HPDE6-E6E7 (cell line): ENCODE data around the gene EFNA5.

Experiments
- DNase-seq: peaks from one replicate; pipeline ENCODE4 v3.0.0; 2011; ENCODE audit warnings: missing footprints; ENCODE audit errors: extremely low spot score

Gene EFNA5

GRCh38 chr5:107395632-107396350, 274.9 kb downstream of the EFNA5 start:
- no peak for DNase-seq

DNA sequence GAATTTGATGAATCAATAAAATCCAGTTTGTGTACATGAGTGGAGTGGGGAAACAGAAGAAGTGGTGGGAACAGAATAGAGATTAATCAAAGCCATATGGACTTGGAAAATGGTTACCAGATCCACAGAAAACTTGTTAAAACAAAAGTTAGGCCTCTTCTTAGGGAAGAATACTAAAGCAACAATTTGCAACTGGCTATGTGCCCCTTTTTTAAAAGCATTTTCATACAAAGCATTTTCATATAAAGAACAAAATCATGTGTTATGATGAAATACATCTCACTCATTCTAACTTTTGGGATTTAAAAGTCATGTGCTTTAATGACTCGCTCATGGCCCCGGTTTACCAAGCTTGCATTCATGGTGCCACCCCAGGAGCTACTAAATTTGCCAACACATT, 276.9 kb downstream of the EFNA5 start:
- no peak for DNase-seq

DNA sequence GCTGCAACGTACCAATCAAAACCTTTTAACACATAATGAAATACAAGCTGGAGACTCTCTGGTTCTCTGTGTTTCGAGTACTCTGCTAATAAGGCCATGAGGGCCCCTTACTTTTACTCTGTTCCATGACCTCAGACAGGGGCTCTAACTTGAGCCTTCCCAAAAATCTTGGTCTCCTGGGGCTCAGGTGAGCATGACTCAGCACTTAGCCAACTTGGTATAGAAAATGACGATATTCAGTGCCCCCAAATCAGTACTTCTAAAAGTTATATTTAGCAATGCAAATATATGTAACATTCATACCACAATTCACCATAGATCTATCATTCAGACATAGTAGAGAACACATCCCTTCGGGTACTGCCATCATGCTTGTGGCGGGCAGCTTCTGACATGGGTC, 278.9 kb downstream of the EFNA5 start:
- no peak for DNase-seq

GRCh38 chr5:107389775-107390148, 281.0 kb downstream of the EFNA5 start:
- no peak for DNase-seq

GRCh38 chr5:107389130-107389774, 281.5 kb downstream of the EFNA5 start:
- DNase-seq = no peak

GRCh38 chr5:107388141-107388861, 282.4 kb downstream of the EFNA5 start:
- DNase-seq = peak; percentile 49

GRCh38 chr5:107387526-107388140, 283.1 kb downstream of the EFNA5 start:
- DNase-seq = no peak

GRCh38 chr5:107385708-107386107, 285.0 kb downstream of the EFNA5 start:
- no peak for DNase-seq

DNA sequence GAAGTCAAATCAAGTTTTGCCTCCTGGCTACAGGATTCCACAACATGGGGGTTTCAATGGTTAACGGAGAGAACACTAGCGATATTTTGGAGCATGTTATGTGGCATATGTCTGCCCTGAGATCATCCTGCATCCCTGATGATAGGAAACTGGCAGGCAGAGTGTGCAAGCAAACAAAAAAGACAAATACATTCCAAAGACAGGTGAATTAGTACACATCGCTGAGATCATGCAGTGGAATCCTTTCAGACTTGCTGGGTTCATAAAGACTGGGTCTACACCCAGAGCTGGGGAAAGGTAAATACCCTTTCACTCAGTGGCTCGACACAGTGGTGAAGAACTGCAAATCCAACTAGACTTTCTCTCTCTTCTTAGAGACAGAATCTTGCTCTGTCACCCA, 286.5 kb downstream of the EFNA5 start:
- no peak for DNase-seq

- no peak for DNase-seq
These were observed 287.3 kb downstream of the EFNA5 start for GRCh38 chr5:107383414-107383813.

DNA sequence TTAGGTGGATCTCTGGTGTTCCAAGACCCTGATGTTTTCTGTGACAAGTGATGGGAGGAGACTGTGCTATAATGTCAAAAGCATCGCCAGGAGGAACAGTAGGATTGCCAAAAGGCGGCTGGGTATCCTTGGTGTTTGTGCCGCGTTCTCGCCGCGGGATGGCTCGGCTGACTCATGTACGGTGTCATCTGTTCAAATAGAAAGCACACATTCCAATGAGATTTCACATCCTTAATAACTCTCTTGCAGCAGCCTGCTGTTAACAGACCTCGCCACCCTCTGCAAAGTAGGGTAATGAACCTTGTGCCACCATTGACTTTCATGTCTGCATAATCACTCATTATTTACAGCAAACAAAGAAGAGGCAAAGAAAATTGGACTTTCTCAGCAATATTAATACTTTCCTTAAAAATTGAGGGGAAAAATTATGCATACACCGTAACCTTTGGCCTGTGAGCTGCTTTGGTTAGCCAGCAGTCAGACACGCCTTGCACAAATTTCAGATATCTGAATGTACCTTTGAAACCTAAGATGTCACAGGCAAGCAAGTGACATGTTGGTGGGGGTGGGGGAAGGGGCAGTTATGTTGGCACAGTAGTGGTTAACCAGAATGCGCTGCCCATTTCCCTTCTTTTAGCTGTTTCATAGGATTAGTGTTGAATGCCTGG, 289.4 kb downstream of the EFNA5 start:
- peak; percentile 66 for DNase-seq

- no peak for DNase-seq
These were observed 290.1 kb downstream of the EFNA5 start for GRCh38 chr5:107380654-107381053.

GRCh38 chr5:107378218-107378899, 292.4 kb downstream of the EFNA5 start:
- DNase-seq = no peak

- DNase-seq = no peak
These were observed 293.5 kb downstream of the EFNA5 start for GRCh38 chr5:107377277-107377609.

DNA sequence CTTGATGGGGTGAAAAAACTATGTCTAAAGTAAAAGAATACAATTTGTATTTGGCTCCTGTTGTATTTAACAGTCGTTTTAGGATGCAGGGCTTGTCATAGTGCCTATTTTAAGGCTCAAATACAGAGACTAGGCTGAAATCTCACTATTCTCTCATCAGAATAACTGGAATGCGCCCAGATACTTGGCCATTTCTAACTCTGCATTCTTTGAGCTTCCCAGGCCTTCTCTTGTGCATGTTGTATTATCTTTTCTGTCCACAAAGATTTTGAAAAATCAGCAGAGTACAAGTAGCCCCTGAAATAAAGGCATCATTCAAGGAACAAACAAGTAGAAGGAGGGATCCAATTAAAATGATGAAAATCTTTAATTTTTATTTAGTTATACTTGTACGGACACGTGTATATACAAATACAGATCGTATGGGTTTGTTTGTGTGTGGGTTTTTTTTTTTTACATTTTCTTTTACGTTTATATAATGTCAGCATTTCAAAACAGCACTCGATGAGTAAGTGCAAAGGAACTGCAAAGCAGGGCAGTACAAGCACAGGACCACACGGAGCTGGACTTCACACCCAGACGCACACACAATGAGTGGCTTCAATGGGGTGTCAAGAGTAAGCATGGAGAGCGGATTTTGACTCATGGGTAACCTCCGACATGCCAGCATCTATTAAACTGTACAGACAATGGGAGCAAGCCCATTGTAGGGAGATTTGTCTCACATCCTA, 294.0 kb downstream of the EFNA5 start:
- DNase-seq = no peak

DNA sequence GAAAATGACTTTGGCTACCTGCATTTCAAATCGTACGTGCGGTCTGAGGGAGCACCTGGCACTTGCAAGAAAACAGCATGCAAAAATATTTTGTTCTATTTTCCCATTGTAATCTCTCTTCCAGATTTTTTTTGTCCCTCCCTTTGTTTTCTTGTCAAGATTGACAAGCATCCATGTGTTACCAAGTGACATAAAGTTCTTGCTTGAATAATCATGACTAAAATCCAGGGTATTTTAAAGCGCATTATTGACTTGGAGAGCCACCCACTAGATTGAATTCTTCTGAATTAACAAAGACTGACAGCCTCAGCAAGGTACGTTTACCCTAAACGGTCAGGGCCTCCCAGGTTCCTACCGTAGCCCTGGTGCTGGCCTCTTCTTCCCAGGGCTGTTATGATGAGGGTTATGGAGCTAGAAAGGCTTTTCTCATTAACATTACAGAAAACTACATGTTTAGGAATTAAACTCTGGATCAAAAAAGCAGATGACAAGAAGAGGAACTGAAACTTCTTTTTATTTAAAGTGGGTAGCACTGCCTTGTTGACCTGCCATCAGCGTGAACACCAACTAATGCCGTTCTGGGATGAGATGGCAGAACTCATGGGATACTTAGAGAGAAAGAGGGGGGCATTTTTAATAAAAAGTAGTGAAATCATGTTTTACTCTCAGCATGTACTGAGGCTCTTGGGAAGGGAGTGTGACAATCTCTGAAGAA, 297.0 kb downstream of the EFNA5 start:
- no peak for DNase-seq

DNA sequence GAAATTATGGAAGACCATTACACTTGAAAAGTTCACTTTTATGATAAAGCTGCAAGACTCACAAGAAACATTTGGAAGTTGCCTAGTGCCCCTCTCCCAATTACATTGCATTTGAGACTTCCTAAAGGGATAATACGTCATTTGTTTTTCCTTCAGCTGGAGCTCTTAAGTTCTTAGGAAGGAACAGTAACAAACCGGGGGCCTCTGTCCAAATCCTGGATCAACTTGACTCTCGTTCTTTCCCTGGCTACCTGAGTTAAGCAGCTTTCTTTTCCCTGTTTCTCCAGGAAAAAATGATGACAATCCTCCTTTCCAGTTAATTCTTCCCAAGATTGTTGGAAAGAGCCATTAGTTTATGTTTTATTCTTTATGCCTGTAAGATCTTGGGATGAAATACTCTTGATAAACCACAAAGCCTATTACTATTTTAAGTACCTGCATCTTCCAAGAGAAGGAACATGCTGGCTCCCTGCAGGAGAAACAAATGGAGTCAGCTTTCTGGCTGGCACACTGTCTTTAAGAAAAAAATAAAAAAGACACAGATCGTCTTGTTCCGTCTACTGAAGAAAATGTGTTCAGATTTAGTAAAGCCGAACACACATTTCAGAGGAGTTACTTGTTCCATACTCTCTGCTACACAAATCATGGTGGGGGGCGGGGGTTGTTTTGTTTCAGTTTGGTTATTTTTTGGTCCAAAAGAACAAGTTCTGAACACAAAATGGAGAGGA, 297.9 kb downstream of the EFNA5 start:
- no peak for DNase-seq

- DNase-seq = no peak
These were observed 300.3 kb downstream of the EFNA5 start for GRCh38 chr5:107370396-107370968.

GRCh38 chr5:107369622-107370021, 301.1 kb downstream of the EFNA5 start:
- no peak for DNase-seq
